Ovary (tissue), 9 donors: ENCODE data around the gene PRR22. TPM values are rescaled to one million over a fixed set of nuclear protein-coding genes. Genes with fewer than 3 reads are reported as not detected.

ENCODE experiments used
- DNase-seq, 5 donors: peaks; one replicate each; pipeline ENCODE4 v3.0.0-alpha.2; 2019 to 2020
- H3K27ac ChIP-seq, 2 donors: fragments of 200-600 bp; one replicate each; pipeline versions ENCODE4 v1.5.1 to v1.8.0; 2019 to 2022
- H3K27me3 ChIP-seq: fragments of 200-600 bp; one replicate; pipeline ENCODE4 v1.8.0; 2022
- H3K36me3 ChIP-seq: fragments of 200-600 bp; sonication (generic); one replicate; pipeline ENCODE4 v1.5.1; 2019
- H3K4me1 ChIP-seq: one replicate; pipeline ENCODE4 v1.8.1; 2013; ENCODE audit warnings: mild to moderate bottlenecking, moderate library complexity; ENCODE audit not compliant: insufficient read depth
- H3K4me3 ChIP-seq: fragments of 200-600 bp; sonication (generic); one replicate; pipeline ENCODE4 v1.5.1; 2017
- H3K9me3 ChIP-seq, 2 donors: fragments of 200-600 bp in 1 of 2; sonication (generic) in 1 of 2; one replicate each; pipeline versions ENCODE4 v1.5.1 to v1.8.1; 2013 to 2019; ENCODE audit warnings: mild to moderate bottlenecking in 1 of 2, moderate library complexity in 1 of 2
- EP300 ChIP-seq: sonication (generic); formaldehyde crosslinking; IDR thresholded peaks from one replicate; pipeline ENCODE4 v1.6.1; 2017; ENCODE audit warnings: antibody characterized with exemption
- POLR2A ChIP-seq: fragments of 450-650 bp; IDR thresholded peaks from one replicate; pipeline ENCODE4 v1.6.1; 2017; ENCODE audit warnings: antibody characterized with exemption, mild to moderate bottlenecking, moderate library complexity
- WGBS, 3 donors: extraction: QIAGEN DNeasy Blood & Tissue Kit in 1 of 3; methylation state at CpG; one replicate each; pipeline versions ENCODE4 v1.1.5 to v1.1.7; 2013 to 2017; 5-methylcytosine and 5-hydroxymethylcytosine counted together
- intact Hi-C, 4 donors: fragments of 100-400 bp; cut with DNase I; formaldehyde crosslinking; loops; one replicate each; pipeline versions ENCODE4 v1.11.0 to v1.15.1; 2022 to 2023
- polyA plus RNA-seq, 2 donors: library from polyadenylated mRNA; stranded (reverse); fragments of 200-250 nt in 1 of 2; fragments of 350-450 nt in 1 of 2; fragmentation: Illumina TruSeq in 1 of 2; extraction: RNeasy Lipid Tissue Mini Kit (QIAGEN cat#74804) in 1 of 2; gene quantifications; one replicate each; pipeline ENCODE4 v1.2.3, GENCODE V29; 2013 to 2014
- total RNA-seq, 7 donors: library from RNA; depleted of rRNA in 2 of 7; stranded (reverse); fragments of >200 nt in 2 of 7; fragmentation: NEBNext Ultra II Directional in 3 of 7; extraction: Animal tissue kit (Norgen Biotek cat#: 25700) in 3 of 7; gene quantifications; one replicate each; pipeline versions ENCODE4 v1.1.0 to v1.2.4, GENCODE V29; 2016 to 2023
- TF ChIP-seq, protein P1 (sequence below), 3 donors: fragments of 450-650 bp in 2 of 3; fragments of 200-600 bp in 1 of 3; IDR thresholded peaks; one replicate each; pipeline versions ENCODE4 v1.5.1 to v1.8.0; 2016 to 2022; ENCODE audit warnings: antibody characterized with exemption in 3 of 3, mild to moderate bottlenecking in 1 of 3
- donor health status: DM: no; HTN: no; CAD: no; lungs with moderate emphysema.
- donor health status: DM: no; HTN: no; CAD: no.
- donor health status: Bipolar disorder and iron deficiency.
- donor health status: DM: yes; HTN: yes; CAD: no.
- donor health status: DM: no; HTN: no; CAD: no.
- donor health status: DM: yes; HTN: yes; CAD: no.

The PRR22 gene
- total and polyA plus RNA-seq, 9 donors: 0.24 to 3.8 (median 2.0) TPM; not detected in 1

DNA sequence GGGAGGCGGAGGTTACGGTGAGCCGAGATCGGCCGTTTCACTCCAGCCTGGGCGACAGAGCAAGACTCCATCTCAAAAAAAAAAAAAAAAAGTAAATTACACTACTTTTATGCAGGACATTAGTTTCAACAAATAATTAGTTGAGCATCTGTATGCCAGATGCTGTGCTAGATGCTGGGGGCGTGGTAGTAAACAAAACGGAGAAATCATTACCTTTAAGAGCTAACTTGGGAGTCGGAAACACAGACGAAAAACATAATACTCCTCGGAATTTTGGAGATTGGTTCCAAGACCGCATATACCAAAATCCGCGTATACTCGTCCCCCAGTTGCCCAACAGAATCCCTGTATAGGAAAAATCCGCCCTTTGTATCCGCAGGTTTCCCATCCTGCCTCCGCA, 7.7 kb upstream of the PRR22 start:
- Histone ChIP-seq H3K4me3 (no peak overlapping the region), H3K36me3 (peaks cover 2% of the 10 kb centered on the region), H3K27ac (no peak overlapping the region), H3K9me3 (no peaks in the 10 kb centered on the region), H3K4me1 (no peaks in the 10 kb centered on the region), H3K27me3 (no peaks in the 10 kb centered on the region)
- DNase-seq: no peak
- WGBS, 3 donors: 88 to 93% (median 91%) methylated on average over 18 of the region's 18 CpGs
- TF ChIP-seq, protein P1, sequence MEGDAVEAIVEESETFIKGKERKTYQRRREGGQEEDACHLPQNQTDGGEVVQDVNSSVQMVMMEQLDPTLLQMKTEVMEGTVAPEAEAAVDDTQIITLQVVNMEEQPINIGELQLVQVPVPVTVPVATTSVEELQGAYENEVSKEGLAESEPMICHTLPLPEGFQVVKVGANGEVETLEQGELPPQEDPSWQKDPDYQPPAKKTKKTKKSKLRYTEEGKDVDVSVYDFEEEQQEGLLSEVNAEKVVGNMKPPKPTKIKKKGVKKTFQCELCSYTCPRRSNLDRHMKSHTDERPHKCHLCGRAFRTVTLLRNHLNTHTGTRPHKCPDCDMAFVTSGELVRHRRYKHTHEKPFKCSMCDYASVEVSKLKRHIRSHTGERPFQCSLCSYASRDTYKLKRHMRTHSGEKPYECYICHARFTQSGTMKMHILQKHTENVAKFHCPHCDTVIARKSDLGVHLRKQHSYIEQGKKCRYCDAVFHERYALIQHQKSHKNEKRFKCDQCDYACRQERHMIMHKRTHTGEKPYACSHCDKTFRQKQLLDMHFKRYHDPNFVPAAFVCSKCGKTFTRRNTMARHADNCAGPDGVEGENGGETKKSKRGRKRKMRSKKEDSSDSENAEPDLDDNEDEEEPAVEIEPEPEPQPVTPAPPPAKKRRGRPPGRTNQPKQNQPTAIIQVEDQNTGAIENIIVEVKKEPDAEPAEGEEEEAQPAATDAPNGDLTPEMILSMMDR (IDR thresholded peaks at IDR 0.05): no peak
- TF ChIP-seq POLR2A (no peak), EP300 (no peak)
- intact Hi-C loops: no loop called here

DNA sequence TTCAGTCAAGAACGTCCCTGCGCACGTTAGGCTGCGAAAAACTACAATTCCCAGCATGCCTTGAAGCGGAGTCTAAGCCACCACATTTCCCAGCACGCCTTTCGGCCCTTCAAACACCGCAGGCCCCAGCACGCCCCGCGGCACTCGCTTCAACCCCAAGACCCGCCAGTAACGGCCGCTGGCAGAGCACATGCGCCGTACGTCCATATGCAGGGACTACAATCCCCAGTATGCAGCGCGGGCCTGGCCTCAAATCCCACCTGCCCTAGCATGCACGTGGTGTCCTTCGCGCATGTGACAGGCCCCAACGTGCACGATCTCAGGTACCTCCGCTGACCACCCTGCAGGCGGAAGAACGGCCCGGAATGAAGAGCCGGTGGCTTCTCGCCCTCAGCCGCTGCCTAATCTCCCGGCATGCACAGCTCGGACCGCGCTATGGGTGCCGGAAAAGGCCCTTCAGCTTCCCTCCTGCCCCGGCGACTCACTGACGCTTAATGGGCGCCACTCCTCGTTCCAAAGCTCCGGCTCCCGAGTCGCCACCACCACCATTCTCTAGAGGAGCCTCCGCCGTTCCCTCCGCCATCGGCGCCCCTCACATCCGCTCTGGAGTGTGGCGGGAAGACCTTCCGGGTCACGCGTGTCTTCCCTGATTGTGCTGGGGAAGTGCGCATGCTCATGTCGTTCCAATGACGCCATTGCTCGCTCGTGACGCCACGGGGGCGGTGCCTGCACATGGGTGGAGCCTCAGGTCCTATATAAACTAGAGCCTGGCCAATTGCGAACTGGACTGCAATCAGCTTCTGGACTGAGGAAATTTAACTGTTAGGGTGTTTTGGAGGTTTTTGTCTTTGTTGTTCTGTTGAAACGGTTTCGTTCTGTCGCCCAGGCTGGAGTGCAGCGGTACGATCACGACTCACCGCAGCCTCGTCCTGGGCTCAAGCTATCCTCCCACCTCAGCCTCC, 6.3 kb upstream of the PRR22 start, which contains the start of gene DUS3L:
Gene DUS3L (minus strand): TSS at position 605 of the 962 bp plus-strand sequence. CDS start 22 bp downstream, at position 583.
- intact Hi-C loops: no loop called here
- peak within 1 kb of the TSS; percentile 91 for H3K4me3 ChIP-seq
- no peaks in the 10 kb centered on the region for H3K9me3 ChIP-seq
- no peaks in the 10 kb centered on the region for H3K4me1 ChIP-seq
- peak; percentile 95 to 97 (median 97) for DNase-seq
- H3K27ac ChIP-seq: peak within 1 kb of the TSS; percentile 87 to 96
- no peaks in the 10 kb centered on the region for H3K27me3 ChIP-seq
- H3K36me3 ChIP-seq: peaks cover 2% of the 10 kb centered on the region
- WGBS, 3 donors: 9 to 11% (median 11%) methylated on average over 66 to 72 of the region's 72 CpGs
- TF ChIP-seq POLR2A: peak; percentile 64
- peak; percentile 57 for TF ChIP-seq EP300
- TF ChIP-seq, protein P1 (IDR thresholded peaks at IDR 0.05): no peak

DNA sequence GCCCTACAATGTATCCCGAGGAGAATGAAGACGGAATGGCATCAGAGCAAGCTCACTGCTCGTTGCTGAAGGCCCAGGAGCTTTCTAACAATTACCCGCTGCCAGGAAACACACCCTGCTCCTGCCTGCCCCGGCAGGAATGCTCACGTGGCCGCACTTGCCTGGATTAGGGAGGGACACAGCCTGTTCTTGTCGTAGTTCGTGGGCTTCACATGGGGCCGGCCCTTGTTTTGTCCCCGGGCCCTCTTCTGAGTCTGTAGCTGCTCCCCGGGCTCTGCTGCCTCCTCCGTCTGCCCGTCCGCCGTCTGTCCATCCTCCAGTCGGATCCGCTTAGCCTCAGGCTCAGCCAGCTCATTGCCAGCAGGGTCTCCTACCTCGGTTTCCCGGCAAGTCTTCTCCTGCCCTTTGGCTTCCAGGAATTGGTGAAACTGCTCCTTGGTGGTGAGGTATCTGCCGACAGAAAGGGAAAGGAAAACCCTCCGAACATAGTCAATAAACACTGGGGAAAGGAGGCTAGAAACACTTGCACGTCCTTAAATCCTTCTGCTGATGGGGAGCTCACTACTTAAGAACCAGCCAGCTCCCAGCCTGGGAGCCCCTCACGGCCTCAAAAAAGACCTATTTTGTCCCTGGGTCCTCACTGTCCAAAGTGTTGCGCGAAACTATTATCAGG, 5.5 kb upstream of the PRR22 start:
- Histone ChIP-seq H3K4me1 (no peaks in the 10 kb centered on the region), H3K4me3 (peak overlapping the region; percentile 91), H3K27ac (peak overlapping the region; percentile 87 to 96), H3K27me3 (no peaks in the 10 kb centered on the region), H3K36me3 (peaks cover 2% of the 10 kb centered on the region), H3K9me3 (no peaks in the 10 kb centered on the region)
- 68 to 76% (median 72%) methylated on average over 26 of the region's 26 CpGs for WGBS, 3 donors
- peak in 3 of 5 donors; percentile 52 to 58 (median 54) for DNase-seq
- TF ChIP-seq, protein P1 (IDR thresholded peaks at IDR 0.05): no peak
- TF ChIP-seq EP300 (no peak), POLR2A (no peak)
- intact Hi-C loops: loop anchor here in 1 of 4 donors (10.0 kb wide), 1 partner anchor 235 kb away; no protein-coding TSS in a partner anchor

DNA sequence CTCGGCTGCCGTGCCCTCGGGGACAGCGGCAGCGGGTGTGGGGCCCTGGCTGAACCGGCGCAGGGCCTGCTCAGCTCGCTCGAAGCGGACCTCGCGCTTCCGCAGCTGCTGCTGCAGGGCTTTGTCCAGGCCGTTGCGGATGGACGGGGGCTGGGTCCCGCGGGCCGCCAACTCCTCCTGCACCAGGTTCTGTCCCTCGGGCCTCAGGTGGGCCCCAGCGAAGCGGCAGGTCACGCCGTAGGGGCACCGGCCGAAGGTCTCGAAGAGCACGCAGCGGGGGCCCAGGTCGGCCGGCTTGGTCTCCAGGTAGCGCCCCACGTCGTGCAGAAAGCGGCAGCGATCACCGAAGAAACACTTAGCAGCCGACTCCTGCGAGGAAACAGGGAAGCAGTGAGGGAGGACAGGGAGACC, 4.8 kb upstream of the PRR22 start:
- Histone ChIP-seq H3K4me1 (no peaks in the 10 kb centered on the region), H3K36me3 (peaks cover 2% of the 10 kb centered on the region), H3K27me3 (no peaks in the 10 kb centered on the region), H3K27ac (no peak overlapping the region), H3K4me3 (no peak overlapping the region), H3K9me3 (no peaks in the 10 kb centered on the region)
- 90 to 94% (median 92%) methylated on average over 35 to 39 of the region's 39 CpGs for WGBS, 3 donors
- TF ChIP-seq POLR2A (no peak), EP300 (no peak)
- TF ChIP-seq, protein P1 (IDR thresholded peaks at IDR 0.05): no peak
- DNase-seq: peak in 3 of 5 donors; percentile 49 to 53 (median 49)
- intact Hi-C loops: loop anchor here in 1 of 4 donors (10.0 kb wide), 1 partner anchor 235 kb away; no protein-coding TSS in a partner anchor
